HG02798 (cell line): Measurements from ENCODE around the gene PRR5L.

ENCODE experiments used
- ATAC-seq: cut with Tn5 transposase; IDR thresholded peaks from one replicate; pipeline ENCODE4 v1.9.1; 2021; ENCODE audit warnings: mild to moderate bottlenecking; ENCODE audit not compliant: unreplicated experiment, poor library complexity

The PRR5L gene

DNA sequence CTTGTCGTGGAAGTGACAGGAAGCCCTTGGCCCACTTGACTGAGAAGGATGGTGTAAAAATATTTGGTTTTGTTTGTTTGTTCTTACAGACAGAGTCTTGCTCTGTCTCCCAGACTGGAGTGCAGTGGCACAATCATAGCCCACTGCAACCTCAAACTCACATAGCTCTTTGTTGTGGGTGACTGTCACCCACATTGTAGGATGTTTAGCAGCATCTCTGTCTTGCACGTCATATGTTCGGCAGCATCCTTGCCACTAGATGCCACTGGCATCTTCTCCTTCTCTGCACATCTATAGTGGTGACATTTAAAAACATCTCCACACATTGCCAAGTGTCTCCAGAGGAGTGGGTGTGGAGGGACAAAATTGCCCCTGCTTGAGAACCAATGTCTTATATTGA, 56.8 kb downstream of the PRR5L start:
- no peak for ATAC-seq

- peak; percentile 75 for ATAC-seq
Measured at GRCh38 chr11:36354221-36355003, 58.3 kb downstream of the PRR5L start.

DNA sequence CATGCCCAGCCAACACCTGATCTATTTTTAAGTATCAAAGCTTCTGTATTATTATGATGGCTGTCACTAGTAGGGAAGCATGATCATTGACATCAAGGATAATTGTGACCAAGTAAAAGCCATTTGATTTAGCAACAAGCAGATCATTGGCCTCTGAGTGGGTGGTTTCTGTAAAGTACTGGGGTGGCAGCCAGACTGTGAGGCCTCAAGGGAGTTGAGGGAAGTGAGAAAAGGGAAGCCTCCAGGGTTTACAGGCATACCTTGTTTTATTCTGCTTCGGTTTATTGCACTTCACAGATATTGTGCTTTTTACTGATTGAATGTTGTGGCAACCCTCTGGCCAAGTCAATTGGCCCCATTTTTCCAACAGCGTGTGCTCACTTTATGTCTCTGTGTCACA, 60.1 kb downstream of the PRR5L start:
- peak; percentile 71 for ATAC-seq

DNA sequence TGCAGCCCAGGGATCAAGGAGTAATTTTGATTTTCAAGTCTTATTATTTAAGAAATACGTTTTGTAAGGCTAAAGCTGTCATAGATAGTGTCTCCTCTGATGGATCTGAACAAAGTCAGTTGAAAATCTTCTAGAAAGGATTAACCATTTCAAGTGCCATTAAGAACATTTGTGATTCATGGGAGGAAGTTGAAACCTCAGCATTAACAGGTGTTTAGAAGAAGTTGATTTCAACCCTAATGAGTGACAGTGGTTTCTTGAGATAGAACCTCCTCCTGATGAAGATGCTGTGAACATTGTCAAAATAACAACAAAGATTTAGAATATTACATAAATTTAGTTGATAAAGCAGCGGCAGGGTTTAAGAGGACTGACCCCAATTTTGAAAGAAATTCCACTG, 61.7 kb downstream of the PRR5L start:
- ATAC-seq: no peak

DNA sequence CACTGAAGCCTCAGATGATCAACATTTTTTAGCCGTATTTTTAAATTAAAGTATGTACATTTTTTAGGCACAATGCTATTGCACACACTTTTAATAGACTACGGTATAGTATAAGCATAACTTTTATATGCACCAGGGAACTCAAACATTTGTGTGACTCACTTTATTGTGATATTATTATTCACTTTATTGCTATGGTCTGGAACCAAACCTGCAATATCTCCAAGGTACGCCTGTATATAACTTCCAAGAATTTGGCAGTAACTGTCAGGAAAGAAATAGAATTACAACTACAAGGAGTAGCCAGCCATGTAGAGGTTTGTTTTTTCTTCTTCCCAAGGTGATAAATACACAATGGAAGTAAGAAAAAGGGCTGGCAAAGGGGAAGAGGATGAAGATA, 62.3 kb downstream of the PRR5L start:
- ATAC-seq: no peak

DNA sequence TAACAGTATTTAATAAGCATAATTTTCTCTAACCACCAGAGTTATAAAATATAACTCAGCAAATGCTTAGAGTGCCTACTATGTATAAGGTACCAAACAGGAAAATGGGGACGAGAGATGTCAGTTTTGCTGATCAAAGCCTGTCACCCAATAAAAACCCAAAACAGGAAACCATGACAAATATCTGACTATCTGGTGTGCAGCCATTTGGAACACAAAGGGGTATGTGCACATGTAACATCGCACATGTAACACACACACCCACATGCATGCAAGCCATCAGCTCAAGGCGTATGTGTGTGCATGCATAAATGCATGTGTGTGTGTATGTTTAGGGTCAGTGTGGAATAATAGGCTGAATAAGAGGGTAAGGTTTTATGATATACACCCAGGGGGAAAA, 64.2 kb downstream of the PRR5L start:
- ATAC-seq: no peak

DNA sequence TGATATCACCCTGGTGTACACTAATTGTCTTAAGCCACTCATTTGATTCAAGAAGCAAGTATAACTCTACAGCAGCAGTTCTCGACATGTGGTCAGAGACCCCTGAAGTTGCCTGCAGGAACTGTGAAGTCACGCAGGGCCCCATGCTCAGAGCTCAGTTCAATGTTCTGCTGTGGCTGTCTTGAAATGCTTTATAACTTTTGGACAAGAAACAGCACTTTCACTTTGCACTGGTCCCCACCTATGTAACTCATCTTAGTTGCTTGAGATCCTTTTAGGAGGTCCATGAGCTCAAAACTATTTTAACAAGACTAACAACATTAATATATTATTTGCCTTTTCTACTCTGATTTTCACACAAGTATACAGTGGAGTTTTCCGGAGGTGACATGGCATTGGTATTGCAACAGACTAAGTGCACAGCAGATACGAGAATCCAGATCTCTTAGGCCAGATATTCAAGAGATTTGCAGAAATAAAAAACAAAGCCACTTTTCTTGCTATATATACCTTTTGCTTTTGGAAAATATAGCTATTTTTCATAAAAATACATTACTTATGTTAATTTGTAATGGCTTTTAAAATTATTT, 64.8 kb downstream of the PRR5L start:
- ATAC-seq: no peak

DNA sequence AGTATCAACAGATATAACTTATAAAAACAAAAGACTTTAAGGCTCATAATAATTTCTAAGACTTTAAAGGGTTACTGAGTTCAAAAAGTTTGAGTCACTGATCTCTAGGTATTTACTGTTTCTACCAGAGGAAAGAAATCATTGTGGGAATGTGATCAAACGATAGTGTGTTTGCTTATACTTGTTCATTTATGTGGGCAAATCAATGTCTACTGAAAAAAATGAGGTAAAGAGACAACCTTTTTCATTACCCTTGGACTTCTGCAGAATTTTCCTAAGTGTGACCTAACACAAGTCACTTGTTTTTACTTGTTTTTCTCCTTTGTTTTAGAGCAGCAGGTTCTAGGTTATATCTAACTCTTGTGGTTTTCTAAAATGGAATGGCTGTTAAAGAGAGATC, 65.4 kb downstream of the PRR5L start:
- no peak for ATAC-seq

DNA sequence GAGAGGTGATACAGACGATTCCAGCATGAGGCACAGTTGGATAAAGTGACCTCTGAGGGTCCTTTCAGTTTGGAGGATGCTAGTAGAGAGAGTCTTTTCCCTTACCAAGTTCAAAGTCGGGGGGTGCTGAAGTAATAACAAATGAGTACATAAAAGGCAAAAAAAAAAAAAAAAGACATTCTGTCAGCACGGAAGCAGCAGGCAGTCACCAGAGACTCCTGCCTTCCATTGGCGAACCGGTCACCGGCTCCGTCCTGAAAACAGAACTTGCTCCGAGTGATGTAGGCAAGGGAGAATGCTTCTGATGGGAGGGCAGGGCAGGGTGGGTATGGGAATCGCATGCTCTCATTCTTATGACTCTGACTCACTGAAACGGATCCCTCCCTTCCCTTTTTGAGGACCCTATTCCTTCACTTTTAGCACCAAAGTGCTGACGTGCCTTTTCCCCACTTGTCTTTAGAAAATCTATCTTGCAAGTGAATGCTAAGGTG, 65.9 kb downstream of the PRR5L start:
- no peak for ATAC-seq

GRCh38 chr11:36362902-36363301, 66.8 kb downstream of the PRR5L start:
- no peak for ATAC-seq

- no peak for ATAC-seq
Measured at GRCh38 chr11:36363361-36364268, 67.5 kb downstream of the PRR5L start.

- ATAC-seq: no peak
Measured at GRCh38 chr11:36364551-36365325, 68.7 kb downstream of the PRR5L start.

- ATAC-seq: no peak
Measured at GRCh38 chr11:36365907-36366306, 69.8 kb downstream of the PRR5L start.

DNA sequence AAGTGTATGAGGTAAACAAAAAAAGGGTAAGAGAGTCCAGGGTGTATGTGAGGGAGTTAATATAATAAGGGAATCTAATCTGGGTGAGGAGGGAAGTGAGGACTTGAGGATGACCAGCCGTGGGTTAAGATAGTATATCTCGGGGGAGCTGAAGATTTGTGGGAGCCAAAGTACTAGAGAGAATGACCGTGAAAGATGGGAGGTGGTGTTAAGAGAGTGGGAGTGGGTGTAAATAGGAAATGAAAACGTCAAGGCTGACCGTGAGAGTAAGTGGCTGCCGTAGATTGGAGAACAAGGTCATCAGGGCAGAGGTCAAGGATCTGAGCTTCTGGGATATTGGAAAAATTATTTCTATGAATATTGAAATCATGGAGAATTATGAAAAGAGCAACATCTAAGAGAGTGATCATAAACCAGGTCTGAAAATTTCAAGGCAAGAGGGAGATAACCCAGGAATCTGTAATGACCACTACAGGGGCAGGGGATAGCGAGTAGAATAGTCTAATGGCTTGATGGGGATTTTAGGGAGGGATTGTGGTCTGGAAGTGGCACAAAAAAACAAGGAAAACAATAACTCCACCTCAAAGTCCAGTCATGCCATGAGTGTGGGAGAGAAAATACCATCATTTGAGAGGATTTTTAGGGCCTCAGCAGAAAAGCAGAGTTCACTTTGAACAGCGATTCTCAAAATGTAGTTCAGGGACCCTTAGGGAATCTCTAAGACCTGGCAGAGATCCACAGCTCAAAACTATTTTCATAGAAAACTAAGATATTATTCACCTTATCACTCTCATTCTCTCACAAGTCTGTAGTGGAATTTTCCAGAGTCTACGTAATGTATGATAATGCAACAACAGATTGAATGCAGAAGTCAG, 72.0 kb downstream of the PRR5L start:
- ATAC-seq: no peak

DNA sequence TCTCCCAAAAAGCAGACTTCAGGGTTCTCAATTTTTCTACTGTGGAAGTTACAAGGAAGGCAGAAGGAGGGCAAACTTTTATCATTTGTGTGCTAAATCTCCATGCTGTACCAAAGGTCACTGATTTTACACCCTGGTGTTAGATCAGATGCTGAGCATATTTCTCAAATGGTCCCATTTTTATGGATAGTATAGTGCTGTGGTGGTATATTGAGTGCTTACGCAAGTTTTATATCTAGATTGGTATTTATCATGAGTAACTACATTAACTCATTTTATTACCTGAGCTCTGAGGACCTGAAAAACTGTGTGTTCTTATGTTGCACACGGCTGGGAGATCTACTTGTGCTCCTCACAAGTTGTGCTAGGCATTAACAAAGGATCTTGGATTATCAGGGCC, 75.1 kb downstream of the PRR5L start:
- ATAC-seq: no peak

DNA sequence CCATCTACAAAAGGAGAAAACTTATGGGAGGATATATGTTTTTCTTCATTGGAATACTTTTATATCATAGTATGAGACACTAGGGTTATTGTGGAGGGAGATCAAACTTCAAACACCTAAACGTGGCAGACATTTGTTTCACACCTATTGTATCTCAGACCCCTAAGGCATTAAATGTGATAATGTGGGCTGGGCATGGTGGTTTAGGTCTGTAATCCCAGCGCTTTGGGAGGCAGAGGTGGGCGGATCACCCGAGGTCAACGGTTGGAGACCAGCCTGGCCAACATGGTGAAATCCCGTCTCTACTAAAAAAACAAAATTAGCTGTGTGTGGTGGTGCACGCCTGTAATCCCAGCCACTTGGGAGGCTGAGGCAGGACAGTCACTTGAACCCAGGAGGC, 75.5 kb downstream of the PRR5L start:
- no peak for ATAC-seq

GRCh38 chr11:36372101-36372771, 76.1 kb downstream of the PRR5L start:
- no peak for ATAC-seq

- ATAC-seq: no peak
Measured at GRCh38 chr11:36373016-36374010, 77.2 kb downstream of the PRR5L start.
